Activated CD8-positive, alpha-beta memory T cell treated with anti-CD3 and anti-CD28 coated beads for 4 hours (primary cell): ENCODE data around the gene L3HYPDH.

ENCODE experiments used
- DNase-seq, 2 donors: peaks; one replicate each; pipeline ENCODE4 v3.0.0-alpha.2; 2020; ENCODE audit warnings: low read depth in 2 of 2

The L3HYPDH gene

GRCh38 chr14:59427653-59428580, 56.3 kb downstream of the L3HYPDH start:
- DNase-seq: no peak

- no peak for DNase-seq
Observed at GRCh38 chr14:59425322-59425935, 58.8 kb downstream of the L3HYPDH start.

GRCh38 chr14:59424341-59425071, 59.7 kb downstream of the L3HYPDH start:
- DNase-seq: no peak
